EL (cell line): ENCODE data around the gene STARD9.
A peak's percentile ranks its signal among the peaks of the same experiment; 100 is the strongest.
"Not testable (repeated sequence)": the region's sequence is repeated elsewhere in the genome, so short reads cannot be mapped to it uniquely, and the experiment has no call there.

Source experiments
- DNase-seq: peaks from one replicate; pipeline ENCODE4 v3.0.0-alpha.2; 2016

The STARD9 gene

GRCh38 chr15:42732095-42732827 is 156.9 kb downstream of the STARD9 start:
- no peak for DNase-seq

- DNase-seq, result no peak
Measured at GRCh38 chr15:42733027-42733426, 157.6 kb downstream of the STARD9 start.

DNA sequence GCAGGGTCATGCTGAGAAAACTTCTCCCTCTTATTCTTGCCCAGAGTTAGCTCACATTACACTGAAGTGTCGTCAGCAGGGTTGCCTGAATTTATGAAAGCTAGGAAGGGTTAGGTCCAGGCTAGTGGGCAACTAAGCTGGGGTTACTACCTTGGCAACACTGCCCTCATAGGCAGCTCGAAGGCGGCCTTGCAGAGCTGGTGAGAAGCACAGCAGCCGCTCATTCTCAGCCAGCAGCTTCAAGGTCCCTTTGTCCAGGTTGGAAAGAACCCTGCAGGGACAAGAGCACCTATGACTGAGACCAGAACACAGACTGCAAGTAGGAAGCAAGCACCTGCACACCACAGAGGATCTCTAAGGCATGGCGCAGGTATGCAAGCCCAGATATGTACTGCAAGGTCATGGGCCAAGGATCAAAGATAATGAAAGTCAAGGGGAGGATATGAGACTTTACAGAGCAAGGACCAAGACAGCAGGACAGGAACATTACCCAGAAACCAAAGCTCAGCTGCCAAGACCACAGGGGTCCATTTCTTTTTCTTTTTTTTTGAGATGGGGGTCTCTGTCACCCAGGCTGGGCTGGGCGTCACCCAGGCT is 158.8 kb downstream of the STARD9 start:
- no peak for DNase-seq

DNA sequence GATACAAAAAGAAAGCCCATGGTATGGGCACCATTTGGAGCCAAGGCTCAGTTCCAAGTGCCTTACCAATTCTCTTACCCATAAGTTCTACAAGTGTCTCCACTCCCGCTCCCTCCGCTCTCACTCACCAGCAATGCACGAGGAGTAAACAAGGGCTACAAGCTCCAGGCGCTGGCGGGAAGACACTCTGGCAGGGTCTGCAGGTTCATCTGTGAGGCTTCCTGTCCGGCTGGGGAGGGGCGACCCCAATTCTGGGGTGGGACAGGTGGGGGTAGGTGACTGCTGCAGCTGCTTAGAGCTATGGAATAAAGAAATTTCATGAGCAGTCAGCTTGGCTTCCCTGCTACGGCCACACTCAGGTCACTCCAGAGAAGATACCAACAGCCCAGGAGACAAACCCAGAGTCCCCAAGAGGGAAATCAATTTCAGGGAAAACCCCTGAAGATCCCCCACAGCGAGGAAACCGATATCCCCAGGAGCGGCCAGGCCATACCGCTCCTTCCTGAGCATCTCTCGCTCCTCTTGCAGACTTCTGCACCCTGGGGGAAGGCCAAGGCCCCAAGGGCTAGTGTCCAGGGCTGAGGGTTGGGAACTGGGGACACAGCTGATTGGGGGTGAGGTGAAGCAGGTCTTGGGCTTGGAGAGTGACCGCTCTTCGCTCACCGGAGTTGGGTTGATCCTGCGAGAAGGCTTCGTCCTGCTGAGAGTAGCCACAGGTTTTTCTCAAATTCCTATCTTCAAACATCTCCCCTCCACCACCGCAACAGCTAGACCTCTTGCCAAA is 160.2 kb downstream of the STARD9 start:
- no peak for DNase-seq

- peak; percentile 31 for DNase-seq
Measured at GRCh38 chr15:42736178-42736792, 160.9 kb downstream of the STARD9 start.

DNA sequence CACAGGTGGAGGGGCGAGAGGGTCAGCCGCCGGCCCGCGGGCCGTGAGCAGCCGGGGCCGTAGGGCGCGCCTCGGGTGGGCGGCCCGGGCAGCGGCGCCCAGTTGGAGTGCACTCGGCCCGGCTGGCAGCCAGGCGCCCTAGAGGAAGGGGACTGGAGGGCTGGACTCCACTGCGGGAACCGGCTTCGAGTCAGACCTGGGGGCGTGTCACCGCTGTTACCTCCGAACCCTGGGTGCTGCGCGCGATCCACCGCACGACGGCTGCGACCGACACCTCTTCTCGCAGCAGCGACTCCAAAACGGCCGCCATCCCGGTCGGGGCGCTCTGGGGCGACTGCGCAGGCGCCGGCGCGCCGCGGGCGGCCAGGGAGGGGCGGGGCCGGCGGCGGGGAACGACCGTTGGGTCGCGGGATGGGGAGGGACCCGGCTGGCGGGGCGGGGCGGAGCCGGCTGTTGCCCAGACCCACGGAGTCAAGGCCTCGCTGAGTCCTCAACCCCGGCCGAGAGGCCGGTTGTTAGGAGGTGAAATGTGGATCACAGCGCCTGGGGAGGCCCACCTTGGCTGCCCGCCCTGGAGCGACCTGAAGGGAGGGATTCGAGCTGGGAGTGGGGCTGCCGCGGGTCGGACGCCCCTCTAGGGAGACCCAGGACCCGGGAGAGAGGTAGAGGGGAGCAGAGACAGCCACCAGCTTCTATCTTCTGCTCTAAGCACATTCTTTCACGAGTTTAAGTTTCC is 161.6 kb downstream of the STARD9 start, which contains the start of gene CDAN1:
Gene CDAN1 (minus strand): TSS at position 336 of the 736 bp plus-strand sequence. CDS start 26 bp downstream, at position 310.
- DNase-seq, result peak; percentile 88

DNA sequence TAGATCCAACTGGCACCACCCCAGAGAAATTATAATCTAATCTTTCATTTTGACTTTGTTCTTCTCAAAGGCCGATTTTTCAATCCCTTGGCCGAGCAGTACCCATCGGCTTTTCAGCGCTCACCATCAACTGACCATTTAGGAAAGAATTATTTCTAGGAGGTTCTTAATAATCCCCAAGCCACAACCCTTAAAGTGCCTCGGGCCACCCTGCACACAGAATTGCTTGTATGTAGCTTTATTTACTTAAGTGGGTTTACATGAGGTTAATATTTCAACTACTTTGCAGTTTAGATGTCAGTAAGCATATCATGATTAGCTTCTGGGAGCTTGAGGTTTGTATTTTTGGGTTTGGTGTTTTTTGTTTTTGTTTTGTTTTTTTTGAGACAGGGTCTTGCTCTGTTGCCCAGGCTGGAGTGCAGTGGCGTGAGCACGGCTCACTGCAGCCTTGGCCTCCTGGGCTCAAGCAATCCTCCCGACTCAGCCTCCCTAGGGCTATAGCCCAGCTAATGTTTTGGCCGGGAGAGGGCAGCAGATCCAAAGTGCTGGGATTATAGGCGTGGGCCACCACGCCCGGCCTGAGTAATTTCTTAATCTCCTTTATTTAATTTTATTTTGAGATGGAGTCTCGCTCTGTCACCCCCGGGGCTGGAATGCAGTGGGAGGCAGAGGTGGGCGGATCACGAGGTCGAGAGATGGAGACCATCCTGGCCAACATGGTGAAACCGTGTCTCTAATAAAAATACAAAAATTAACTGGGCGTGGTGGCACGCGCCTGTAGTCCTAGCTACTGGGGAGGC is 162.3 kb downstream of the STARD9 start:
- DNase-seq, result peak; percentile 19

- no peak for DNase-seq
Measured at GRCh38 chr15:42741710-42742109, 166.3 kb downstream of the STARD9 start.

DNA sequence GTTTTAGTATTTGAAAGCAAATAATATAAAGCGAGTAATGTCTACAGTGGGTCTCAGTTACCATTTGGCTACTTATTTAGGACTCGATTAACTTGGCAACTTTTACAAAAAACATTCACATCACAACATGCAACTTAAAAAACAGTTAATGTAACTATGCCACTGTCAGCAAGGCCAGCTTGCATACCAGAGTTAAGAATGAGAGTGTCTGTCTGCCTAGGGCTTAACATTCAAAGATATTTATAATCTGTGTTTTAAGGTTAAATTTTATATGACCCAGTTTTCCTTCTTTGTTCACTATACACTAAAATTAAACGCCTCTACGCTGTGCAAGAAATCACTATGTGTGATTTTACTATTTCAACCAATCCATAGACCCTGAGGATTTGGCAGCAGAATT is 166.7 kb downstream of the STARD9 start:
- no peak for DNase-seq

DNA sequence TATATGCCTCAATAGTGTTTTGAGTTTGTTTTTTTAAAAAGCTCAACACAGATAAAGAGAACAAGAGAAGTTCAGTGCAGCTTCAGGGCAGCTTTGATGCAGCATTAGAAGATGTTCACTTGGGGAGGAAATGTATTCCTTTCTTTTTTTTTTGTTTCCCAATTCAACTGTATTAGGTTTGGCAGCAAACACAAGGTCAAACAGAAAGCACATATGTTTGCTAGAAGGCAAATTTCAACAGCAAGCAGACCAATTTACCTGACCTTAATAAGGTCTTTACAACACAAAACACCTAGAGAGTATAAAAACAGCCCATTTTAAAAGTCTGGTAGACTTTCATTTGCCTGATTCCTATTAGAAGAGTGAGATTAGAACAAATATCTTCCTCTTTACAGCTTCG is 168.8 kb downstream of the STARD9 start:
- no peak for DNase-seq

DNA sequence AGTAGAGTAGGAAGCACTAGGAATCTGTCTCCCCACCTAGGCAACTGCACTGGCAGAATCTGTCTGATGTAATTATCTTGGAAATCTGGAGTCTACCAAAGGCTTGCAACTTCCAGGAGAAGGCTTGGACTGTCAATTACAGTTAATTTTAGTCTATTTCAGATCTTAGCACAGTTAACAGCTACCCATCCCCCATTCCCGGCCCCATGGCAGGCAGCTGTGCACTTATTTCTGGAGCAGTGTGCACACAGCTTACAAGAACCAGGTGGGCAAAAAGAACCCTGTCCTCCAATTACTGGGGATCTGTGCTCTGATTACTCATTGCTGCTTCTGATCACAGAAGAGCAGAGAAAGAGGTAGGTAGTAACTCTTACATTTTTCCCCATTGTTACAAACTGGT is 173.9 kb downstream of the STARD9 start:
- no peak for DNase-seq

- DNase-seq, result no peak
Measured at GRCh38 chr15:42750306-42750705, 174.9 kb downstream of the STARD9 start.

GRCh38 chr15:42759093-42759492 is 183.7 kb downstream of the STARD9 start:
- no peak for DNase-seq

- no peak for DNase-seq
Measured at GRCh38 chr15:42760759-42761158, 185.4 kb downstream of the STARD9 start.

- not testable (repeated sequence) for DNase-seq
Measured at GRCh38 chr15:42761813-42762212, 186.4 kb downstream of the STARD9 start.

DNA sequence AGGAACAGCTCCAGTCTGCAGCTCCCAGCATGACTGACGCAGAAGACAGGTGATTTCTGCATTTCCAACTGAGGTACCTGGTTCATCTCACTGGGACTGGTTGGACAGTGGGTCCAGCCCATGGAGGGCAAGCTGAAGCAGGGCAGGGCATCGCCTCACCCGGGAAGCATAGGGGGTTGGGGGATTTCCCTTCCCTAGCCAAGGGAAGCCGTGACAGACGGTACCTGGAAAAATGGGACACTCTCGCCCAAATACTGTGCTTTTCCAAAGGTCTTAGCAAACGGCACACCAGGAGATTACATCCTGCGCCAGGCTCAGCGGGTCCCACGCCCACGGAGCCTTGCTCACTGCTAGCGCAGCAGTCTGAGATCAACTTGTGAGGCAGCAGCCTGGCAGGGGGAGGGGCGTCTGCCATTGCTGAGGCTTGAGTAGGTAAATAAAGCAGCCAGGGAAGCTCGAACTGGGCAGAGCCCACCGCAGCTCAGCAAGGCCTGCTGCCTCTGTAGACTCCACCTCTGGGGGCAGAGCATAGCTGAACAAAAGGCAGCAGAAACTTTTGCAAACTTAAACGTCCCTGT is 188.8 kb downstream of the STARD9 start:
- not testable (repeated sequence) for DNase-seq

DNA sequence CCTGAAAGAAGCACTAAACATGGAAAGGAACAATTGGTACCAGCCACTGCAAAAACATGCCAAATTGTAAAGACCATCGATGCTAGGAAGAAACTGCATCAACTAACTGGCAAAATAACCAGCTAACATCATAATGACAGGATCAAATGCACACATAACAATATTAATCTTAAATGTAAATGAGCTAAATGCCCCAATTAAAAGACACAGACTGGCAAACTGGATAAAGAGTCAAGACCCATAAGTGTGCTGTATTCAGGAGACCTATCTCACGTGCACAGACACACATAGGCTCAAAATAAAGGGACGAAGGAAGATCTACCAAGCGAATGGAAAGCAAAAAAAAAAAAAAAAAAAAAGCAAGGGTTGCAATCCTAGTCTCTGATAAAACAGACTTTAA is 190.7 kb downstream of the STARD9 start:
- DNase-seq, result not testable (repeated sequence)
